GM12801 (cell line): ENCODE measurements around the gene CYP19A1.

ENCODE experiments used
- TF ChIP-seq, protein P1 (sequence below): IDR thresholded peaks from one replicate; pipeline ENCODE4 v1.5.1; 2011; ENCODE audit warnings: control low read depth; ENCODE audit not compliant: insufficient read length; ENCODE audit errors: extremely low read depth

Gene CYP19A1

GRCh38 chr15:51224428-51224827 lies 114.0 kb downstream of the CYP19A1 start:
- TF ChIP-seq, protein P1, sequence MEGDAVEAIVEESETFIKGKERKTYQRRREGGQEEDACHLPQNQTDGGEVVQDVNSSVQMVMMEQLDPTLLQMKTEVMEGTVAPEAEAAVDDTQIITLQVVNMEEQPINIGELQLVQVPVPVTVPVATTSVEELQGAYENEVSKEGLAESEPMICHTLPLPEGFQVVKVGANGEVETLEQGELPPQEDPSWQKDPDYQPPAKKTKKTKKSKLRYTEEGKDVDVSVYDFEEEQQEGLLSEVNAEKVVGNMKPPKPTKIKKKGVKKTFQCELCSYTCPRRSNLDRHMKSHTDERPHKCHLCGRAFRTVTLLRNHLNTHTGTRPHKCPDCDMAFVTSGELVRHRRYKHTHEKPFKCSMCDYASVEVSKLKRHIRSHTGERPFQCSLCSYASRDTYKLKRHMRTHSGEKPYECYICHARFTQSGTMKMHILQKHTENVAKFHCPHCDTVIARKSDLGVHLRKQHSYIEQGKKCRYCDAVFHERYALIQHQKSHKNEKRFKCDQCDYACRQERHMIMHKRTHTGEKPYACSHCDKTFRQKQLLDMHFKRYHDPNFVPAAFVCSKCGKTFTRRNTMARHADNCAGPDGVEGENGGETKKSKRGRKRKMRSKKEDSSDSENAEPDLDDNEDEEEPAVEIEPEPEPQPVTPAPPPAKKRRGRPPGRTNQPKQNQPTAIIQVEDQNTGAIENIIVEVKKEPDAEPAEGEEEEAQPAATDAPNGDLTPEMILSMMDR = no peak

DNA sequence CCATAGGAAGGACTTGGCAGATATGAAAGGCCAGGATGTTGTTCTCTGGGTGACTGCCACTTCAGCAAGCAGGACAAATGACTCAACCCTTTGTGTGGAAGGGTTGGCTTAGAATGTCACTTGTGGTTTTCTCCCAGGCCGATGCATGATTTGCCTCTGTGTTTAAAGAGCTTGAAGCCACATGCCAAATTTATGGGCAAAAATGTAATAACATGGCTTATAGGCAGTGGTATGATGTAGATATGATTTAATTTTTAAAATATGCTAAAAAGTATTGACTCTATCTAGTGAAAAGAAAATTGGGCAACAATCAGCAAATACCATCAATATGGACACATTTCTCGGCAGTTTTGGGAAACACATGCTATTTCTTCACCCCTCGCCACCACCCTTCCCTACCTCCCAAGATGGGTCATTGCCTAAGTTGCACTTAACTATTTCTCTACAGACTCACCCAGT lies 114.6 kb downstream of the CYP19A1 start:
- TF ChIP-seq, protein P1 = no peak

DNA sequence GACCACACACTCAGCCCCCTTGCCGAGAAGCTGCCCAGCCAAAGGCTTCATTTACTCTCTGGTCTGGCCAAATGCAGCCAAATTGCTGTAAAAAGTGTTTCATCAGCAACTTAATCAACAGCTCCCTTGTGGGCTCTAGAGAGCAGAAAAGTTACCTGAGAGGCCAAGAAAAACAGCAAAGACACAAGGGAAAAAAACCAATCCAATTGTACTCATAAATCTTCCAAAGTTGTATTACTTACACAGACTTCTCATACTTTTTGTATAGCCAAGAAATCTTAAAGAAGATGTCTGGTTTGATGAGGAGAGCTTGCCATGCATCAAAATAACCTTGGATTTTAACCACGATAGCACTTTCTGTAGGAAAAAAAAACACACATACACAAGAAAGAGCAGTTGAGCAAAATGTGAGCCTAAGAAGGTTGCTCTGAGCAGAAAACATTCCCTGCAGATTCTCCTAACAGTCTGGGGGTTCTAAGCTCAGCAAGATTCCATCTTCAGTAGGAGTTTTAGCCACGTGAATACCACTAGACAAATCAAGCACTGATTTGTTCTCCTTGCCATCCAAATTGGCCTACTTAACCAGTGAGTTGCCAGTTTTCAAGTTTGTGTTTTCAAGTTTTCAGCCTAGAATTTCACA lies 120.0 kb downstream of the CYP19A1 start:
- TF ChIP-seq, protein P1 = no peak

- TF ChIP-seq, protein P1 = no peak
These were observed 125.5 kb downstream of the CYP19A1 start for GRCh38 chr15:51212909-51213308.

DNA sequence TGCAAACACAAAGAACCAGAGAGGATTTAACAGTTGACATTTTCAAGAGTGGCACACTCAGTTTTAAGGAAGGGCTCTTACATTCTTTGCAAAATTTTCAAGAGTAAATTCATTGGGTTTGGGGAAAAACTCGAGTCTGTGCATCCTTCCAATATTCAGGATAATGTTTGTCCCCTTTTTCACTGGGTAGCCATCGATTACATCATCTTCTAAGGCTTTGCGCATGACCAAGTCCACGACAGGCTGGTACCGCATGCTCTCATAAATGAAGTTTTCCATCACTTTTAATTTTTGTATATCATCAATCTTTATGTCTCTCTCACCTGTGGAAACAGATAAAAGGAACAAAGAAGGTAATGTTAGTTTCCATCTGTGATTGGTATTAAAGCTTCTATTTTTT lies 126.2 kb downstream of the CYP19A1 start:
- TF ChIP-seq, protein P1 = no peak

GRCh38 chr15:51205050-51205975 lies 133.1 kb downstream of the CYP19A1 start:
- TF ChIP-seq, protein P1 = no peak

DNA sequence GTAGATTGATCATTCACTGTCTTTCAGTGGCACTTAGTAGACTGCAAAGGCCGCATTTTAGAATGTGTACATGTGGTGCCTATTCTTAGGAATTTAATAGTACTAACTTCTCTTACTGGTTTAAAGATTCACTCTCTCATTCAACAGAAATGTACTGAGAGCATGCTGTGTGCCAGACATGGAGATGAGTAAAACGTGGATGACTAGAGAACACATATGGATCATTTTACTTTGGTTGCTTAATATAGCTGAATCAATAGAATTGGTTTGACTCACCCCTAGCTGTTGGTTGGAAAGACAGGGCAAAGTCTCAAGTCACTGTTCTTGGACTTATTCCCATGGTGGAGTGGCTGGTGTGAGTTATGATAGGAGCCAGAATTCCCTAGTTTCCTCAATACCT lies 134.6 kb downstream of the CYP19A1 start:
- TF ChIP-seq, protein P1 = no peak
